Head of caudate nucleus (tissue), 42 donors: ENCODE measurements around the gene GNPTG.

Source experiments
- DNase-seq, 42 donors: peaks; one replicate each; pipeline versions ENCODE4 v3.0.0 to v3.0.0-alpha.2; 2020 to 2021; ENCODE audit warnings: mixed read lengths in 7 of 42
- intact Hi-C: fragments of 100-400 bp; cut with DNase I; formaldehyde crosslinking; loops from one replicate; pipeline ENCODE4 v1.15.0; 2022

GNPTG gene

GRCh38 chr16:1355591-1355990, 3.9 kb downstream of the GNPTG start:
- intact Hi-C loops = loop anchor here (10.0 kb wide), 1 partner anchor 119 kb away; the partner anchor contains the start of gene CLCN7
- DNase-seq = no peak

DNA sequence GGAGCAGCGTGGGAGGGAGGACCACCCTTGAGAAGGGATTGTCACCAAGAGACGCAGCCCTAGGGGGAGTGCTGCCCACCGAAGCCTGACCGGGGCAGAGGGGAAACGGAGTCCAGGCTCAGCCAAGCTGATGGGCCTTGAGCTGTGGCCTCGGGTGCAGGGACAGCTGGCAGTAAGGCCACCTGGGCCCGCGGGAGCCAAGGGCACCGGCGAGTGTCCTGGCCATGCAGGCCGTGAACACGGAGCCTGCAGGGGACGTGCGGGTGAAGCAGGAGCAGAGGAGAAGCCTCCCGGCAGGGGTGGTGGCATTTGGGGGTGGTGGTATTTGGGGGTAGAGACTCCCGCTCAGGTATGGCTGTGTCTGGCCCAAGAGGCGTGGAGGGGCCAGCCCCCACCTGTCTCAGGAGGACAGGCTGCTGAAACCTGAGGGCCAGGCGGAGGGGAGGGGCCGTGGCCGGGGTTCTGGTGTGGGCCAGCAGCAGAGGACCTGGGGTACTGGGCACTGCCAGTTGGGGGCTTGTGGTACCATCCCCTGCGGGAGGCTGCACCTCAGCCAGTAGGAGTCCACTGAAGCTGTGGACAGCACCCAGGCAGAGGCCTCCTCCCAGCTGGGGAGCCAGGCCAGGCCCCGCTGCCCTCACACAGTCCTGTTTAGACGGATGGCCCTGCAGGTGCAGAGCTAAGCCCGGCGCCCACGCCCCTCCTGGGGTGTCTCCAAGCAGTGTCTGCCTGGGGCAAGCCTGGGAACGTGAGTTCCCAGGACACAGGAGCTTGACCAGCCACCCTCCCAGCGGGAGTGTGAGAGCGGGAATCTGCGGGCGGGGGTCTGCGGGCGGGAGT, 4.5 kb downstream of the GNPTG start:
- intact Hi-C loops = loop anchor here (10.0 kb wide), 1 partner anchor 119 kb away; the partner anchor contains the start of gene CLCN7
- DNase-seq = no peak

DNA sequence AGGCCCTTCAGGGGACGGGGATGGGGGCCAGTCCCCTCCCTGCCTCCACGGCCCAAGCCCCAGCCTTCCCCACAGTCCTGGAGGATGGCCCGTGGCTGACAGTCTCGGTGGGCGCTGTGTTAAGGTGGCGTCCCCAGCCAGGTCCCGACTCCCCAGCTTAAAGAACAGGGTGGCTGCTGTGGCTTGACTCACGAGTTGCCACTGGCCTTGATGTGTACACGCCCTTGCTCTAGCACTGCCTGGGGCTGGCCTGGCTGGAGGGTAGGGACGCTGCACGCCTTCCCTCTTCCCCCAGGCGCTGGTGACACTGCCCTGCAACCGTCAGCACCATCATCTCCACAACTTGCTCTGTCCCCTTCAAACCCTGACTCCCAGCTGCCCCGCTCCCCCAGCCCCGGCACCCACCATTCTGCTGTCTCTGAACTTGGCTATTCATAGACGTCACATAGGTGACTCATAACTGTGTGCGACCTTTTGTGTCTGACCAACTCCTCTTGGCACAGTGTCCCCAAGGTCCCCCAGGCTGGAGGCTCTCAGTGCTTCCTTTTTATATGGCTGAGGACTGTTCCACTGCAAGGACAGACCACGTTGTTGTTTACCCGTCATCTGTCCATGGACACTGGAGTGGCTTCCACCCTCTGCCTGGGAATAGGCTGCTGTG, 6.3 kb downstream of the GNPTG start:
- intact Hi-C loops = loop anchor here (10.0 kb wide), 1 partner anchor 117 kb away; the partner anchor contains the start of gene CLCN7
- no peak for DNase-seq

GRCh38 chr16:1361685-1362360, 10.1 kb downstream of the GNPTG start:
- no peak for DNase-seq
- intact Hi-C loops = no loop called here

- intact Hi-C loops = no loop called here
- DNase-seq = no peak
Observed at GRCh38 chr16:1362807-1363206, 11.1 kb downstream of the GNPTG start.

DNA sequence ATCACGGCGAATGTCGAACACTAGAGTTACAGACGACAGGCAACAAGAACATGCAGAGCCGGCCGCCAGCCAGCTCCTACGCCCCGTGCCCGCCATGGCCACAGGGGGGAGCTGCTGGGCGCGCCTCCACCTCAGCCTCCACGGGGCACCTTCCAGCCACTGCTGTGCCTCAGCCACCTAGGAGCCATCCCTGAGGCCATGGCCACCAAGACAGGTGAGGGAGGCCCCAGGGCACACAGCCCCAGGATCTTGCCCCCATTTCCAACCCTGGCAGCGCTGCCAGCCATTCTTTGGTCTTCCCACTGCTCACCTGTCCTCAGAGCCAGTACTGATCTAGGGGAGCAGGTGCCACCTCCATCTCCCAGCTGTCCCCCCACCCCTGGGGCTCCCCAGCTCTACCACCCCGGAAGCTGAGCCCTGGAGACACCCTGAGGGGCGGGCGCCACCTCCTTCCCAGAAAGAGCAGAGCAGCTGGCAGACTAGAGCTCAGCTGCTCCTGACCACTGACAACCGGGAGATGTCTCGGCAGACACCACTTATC, 11.8 kb downstream of the GNPTG start:
- intact Hi-C loops = no loop called here
- peak in 36 of 42 donors; percentile 29 to 76 (median 53) for DNase-seq

- intact Hi-C loops = no loop called here
- DNase-seq = no peak
Observed at GRCh38 chr16:1364510-1364909, 12.8 kb downstream of the GNPTG start.

DNA sequence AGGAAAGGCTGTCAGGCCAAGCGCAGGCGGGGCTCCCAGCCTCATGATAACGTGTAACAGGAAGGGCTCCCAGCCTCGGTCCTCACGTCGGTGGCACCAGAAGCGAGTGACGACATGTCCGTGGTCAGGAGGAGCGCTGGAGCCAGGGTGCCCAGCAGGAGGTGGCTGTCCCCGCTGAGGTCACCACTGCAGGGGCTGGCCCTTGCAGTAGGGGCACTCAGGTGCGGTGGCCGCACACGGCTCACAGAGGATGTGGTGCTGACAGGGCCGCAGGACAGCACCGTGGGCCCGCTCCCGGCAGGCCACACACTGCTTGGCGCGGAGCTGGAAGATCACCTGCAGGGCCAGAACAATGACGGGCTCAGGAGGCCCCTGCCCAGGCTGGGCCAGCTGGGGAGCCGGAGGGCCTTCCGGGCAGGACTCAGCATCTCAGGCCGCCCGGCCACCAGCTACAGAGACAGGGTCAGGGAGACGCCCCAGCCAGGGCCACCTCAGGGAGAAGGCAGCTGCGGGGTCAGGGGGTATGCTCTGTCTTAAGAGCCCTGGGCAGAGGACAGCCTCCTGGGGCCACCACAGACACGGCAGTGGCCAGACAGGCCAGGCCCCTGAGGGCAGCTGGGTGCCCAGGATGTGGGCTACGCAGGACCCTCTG, 14.5 kb downstream of the GNPTG start:
- DNase-seq = no peak
- intact Hi-C loops = no loop called here

- intact Hi-C loops = no loop called here
- no peak for DNase-seq
Observed at GRCh38 chr16:1366712-1367299, 15.1 kb downstream of the GNPTG start.

DNA sequence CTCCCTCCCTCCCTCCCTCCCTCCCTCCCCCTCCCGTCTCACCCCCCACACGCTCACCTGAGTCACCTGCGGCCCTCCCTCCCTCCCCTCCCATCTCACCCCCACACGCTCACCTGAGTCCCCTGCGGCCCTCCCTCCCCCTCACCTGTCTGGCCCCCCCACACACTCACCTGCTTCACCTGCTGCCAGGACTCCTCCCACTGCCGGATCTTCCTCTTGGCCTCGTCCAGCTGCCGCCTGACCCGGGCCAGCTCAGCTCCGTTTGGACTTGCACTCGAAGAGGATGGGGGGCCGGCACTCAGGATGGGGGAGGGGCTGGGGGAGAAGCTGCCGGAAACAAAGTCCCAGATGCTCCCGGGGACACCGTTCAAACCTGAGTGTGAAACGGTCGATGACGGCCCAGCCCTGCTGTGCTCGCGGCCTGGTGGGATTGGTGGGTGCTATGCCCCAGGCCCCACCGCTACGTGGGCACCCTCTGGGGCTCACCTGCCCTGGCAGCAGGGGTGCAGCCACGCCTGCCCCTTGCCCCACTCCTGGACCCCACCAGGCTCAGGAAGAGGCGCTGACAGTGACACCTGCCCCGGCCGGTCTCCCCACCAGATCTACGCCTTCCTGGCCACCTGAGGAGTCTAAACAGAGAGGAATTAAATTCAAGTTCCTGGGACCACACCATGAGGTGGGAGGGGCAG, 15.9 kb downstream of the GNPTG start:
- no peak for DNase-seq
- intact Hi-C loops = no loop called here

DNA sequence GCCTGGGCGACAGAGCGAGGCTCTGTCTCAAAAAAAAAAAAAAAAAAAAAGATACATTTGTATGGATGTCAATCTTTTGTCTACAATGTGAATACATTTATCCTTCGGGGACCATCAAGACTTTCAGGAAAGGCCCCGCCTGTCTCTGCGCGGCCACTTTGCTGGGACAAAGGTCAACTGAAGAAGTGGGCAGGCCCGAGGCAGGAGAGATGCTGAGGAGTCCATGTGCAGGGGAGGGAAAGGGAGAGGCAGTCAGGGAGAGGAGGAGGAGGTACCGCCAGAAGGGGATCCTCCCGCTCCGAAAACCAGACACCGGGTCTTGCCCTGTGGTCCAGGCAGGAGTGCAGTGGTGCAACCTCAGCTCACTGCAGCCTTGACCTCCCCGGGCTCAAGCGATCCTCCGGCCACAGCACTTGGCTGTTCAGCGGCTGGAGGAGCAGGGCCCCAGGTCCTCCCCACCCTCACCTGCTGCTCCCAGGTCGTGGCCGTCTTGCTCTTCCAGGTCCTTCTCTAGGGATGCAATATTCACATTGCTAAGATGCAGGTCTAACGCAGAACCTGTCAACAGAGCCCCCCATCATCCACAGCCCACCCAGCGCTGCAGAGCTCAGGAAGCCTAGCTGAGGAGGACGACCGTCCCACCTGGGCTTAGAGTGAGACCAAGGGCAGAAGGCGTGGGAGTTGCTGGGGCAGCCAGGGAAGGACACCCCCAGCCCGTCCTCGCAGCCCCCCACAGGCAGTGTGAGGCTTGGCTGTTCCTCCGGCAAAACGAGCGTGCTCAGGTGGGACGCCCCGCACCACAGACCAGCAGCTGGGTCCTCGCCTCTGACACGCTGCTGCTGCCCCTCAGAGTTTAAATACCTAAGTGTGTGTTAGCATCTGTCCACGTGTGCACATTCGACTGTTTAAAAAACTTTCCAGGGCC, 19.6 kb downstream of the GNPTG start:
- no peak for DNase-seq
- intact Hi-C loops = no loop called here

- intact Hi-C loops = no loop called here
- no peak for DNase-seq
Observed at GRCh38 chr16:1372292-1372950, 20.7 kb downstream of the GNPTG start.

DNA sequence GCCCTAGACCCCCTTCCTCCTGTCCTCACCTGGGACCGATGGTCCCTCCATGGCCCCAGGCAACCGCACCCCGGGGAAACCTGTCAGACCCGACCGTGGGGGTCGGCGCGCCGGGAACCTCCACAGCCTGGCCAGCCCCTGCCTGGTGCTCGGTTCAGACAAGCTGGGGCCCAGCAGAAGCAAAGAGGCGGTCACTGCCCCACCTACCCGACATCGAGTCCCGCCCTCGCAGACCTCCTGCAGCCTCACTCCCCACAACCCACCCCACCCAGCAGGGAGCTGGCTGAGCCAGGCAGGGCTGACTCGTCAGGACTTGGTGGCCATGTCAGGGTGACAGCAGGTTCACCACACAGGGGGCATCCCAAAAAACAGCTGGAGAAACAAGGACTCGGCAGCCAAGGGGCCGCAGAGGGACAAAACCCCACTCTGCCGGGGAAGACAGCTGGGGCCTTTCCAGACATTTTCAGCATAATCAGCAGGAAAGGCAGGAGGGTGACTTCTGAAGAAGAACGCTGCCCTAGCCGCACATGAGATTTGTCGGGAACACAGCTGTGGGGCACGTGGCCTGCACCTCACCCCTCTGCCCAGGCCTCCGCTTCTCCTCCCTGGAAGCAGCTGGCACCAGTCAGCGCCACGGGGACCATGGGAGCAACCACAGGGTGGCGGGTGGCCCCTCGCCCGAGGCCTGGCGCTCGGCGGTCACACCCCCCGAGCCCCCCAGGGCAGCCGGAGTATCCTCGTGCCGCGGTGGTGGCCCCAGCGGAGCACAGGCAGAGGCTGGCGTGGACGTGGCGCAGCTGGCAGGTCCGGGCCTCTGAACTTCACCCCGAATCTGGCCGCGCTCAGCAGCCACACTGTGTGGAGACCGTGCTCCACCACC, 22.9 kb downstream of the GNPTG start:
- DNase-seq = no peak
- intact Hi-C loops = no loop called here

DNA sequence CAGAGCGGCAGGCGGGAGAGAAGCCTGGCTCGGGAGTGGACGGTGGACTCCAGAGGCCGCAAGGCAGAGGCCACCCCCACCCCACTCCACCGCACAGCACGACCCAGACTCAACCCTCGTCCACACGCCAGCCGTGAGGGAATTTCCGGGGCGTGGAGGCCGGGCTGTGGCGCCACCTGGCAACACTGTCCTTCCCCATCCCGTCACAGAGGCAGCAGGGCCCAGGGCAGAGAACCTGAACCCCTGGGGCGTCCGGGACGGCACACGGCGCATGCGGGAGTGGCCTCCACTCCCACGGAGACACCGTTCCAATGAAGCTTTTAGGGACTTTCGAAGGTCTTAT, 23.5 kb downstream of the GNPTG start:
- intact Hi-C loops = no loop called here
- no peak for DNase-seq

GRCh38 chr16:1375741-1376410, 24.1 kb downstream of the GNPTG start:
- DNase-seq = peak in 2 of 42 donors; percentile 17 to 41
- intact Hi-C loops = no loop called here
